Trophoblast cell (in vitro differentiated cells and primary cell): ENCODE data around the gene NKX6-1.

ENCODE experiments used
- DNase-seq, 2 donors: peaks; one replicate each; pipeline ENCODE4 v3.0.0-alpha.2; 2016
- H2AFZ ChIP-seq: 2 replicates; pipeline ENCODE4 v1.6.1; 2013; ENCODE audit warnings: low read length, moderate library complexity, mild to moderate bottlenecking; ENCODE audit not compliant: insufficient read depth, poor library complexity
- H2AK5ac ChIP-seq: 2 replicates; pipeline ENCODE4 v1.6.1; 2013; ENCODE audit warnings: mild to moderate bottlenecking, low read length
- H2BK120ac ChIP-seq: 2 replicates; pipeline ENCODE4 v1.6.1; 2013; ENCODE audit warnings: low read length, mild to moderate bottlenecking, moderate library complexity; ENCODE audit not compliant: insufficient read depth, poor library complexity
- H2BK12ac ChIP-seq: 2 replicates; pipeline ENCODE4 v1.6.1; 2013; ENCODE audit warnings: mild to moderate bottlenecking, low read length, moderate library complexity
- H2BK5ac ChIP-seq: 2 replicates; pipeline ENCODE4 v1.6.1; 2013; ENCODE audit warnings: low read length, low read depth, moderate library complexity, mild to moderate bottlenecking; ENCODE audit not compliant: poor library complexity
- H3K14ac ChIP-seq: 2 replicates; pipeline ENCODE4 v1.6.1; 2013; ENCODE audit warnings: mild to moderate bottlenecking, low read length
- H3K18ac ChIP-seq: 2 replicates; pipeline ENCODE4 v1.6.1; 2013; ENCODE audit warnings: mild to moderate bottlenecking, low read length
- H3K23ac ChIP-seq: 2 replicates; pipeline ENCODE4 v1.6.1; 2013; ENCODE audit warnings: low read length
- H3K27ac ChIP-seq: 2 replicates; pipeline ENCODE4 v1.5.1; 2013; ENCODE audit warnings: low read depth, mild to moderate bottlenecking, inconsistent platforms, low read length, moderate library complexity
- H3K27me3 ChIP-seq: 2 replicates; pipeline ENCODE4 v1.6.1; 2013; ENCODE audit warnings: inconsistent platforms, mild to moderate bottlenecking, low read length, moderate library complexity; ENCODE audit not compliant: insufficient read depth
- H3K36me3 ChIP-seq, 2 experiments: 1 replicate in 1 of 2; 2 replicates in 1 of 2; pipeline ENCODE4 v1.6.1; 2013; ENCODE audit warnings: low read length in 2 of 2, mild to moderate bottlenecking in 2 of 2, moderate library complexity in 1 of 2; ENCODE audit not compliant: insufficient read depth in 2 of 2, control insufficient read depth in 1 of 2
- H3K4ac ChIP-seq: 2 replicates; pipeline ENCODE4 v1.6.1; 2013; ENCODE audit warnings: low read depth, mild to moderate bottlenecking, low read length, moderate library complexity
- H3K4me1 ChIP-seq, 2 experiments: 1 replicate in 1 of 2; 2 replicates in 1 of 2; pipeline ENCODE4 v1.6.1; 2013; ENCODE audit warnings: low read length in 2 of 2, mild to moderate bottlenecking in 2 of 2, moderate library complexity in 1 of 2; ENCODE audit not compliant: insufficient read depth in 2 of 2, control insufficient read depth in 1 of 2
- H3K4me2 ChIP-seq: 2 replicates; pipeline ENCODE4 v1.6.1; 2013; ENCODE audit warnings: inconsistent platforms, mild to moderate bottlenecking, low read length, moderate library complexity
- H3K4me3 ChIP-seq: 2 replicates; pipeline ENCODE4 v1.5.1; 2013; ENCODE audit warnings: mild to moderate bottlenecking, low read depth, low read length, inconsistent platforms
- H3K79me1 ChIP-seq: one replicate; pipeline ENCODE4 v1.6.1; 2013; ENCODE audit warnings: low read length
- H3K79me2 ChIP-seq: 2 replicates; pipeline ENCODE4 v1.6.1; 2013; ENCODE audit warnings: low read length, mild to moderate bottlenecking; ENCODE audit not compliant: control insufficient read depth, insufficient read depth, poor library complexity
- H3K9ac ChIP-seq: 2 replicates; pipeline ENCODE4 v1.6.1; 2013; ENCODE audit warnings: mild to moderate bottlenecking, low read length
- H3K9me3 ChIP-seq: 2 replicates; pipeline ENCODE4 v1.6.1; 2013; ENCODE audit warnings: low read depth, mild to moderate bottlenecking, control low read depth, inconsistent platforms, low read length; ENCODE audit not compliant: insufficient read depth
- H4K12ac ChIP-seq: 2 replicates; pipeline ENCODE4 v1.6.1; 2013; ENCODE audit warnings: low read depth, mild to moderate bottlenecking, low read length, moderate library complexity
- H4K8ac ChIP-seq: 2 replicates; pipeline ENCODE4 v1.6.1; 2013; ENCODE audit warnings: low read depth, mild to moderate bottlenecking, low read length, moderate library complexity
- H4K91ac ChIP-seq: one replicate; pipeline ENCODE4 v1.6.1; 2013; ENCODE audit warnings: low read depth, mild to moderate bottlenecking, low read length, moderate library complexity
- WGBS: extraction: QIAGEN DNeasy Blood & Tissue Kit; methylation state at CpG from one replicate; pipeline ENCODE4 v1.1.7; 2013; ENCODE audit warnings: missing lambda C conversion rate; ENCODE audit not compliant: insufficient read length, insufficient coverage; ENCODE audit errors: extremely low coverage; 5-methylcytosine and 5-hydroxymethylcytosine counted together

NKX6-1 gene

GRCh38 chr4:84499624-84499982 lies 511 bp upstream of the NKX6-1 start:
- no peak overlapping the region for H3K9ac ChIP-seq
- peaks cover 12% of the 10 kb centered on the region for H3K9me3 ChIP-seq
- peak overlapping the region; percentile 66 for H3K4me2 ChIP-seq
- no peak overlapping the region for H3K4me3 ChIP-seq
- H3K4me1 ChIP-seq = peaks cover 20 to 27% of the 10 kb centered on the region in 2 experiments
- H2AFZ ChIP-seq = no peak overlapping the region
- H2BK12ac ChIP-seq = no peak overlapping the region
- no peak overlapping the region for H3K18ac ChIP-seq
- H3K23ac ChIP-seq = no peak overlapping the region
- H3K27me3 ChIP-seq = peaks cover 81% of the 10 kb centered on the region
- H2BK5ac ChIP-seq = no peak overlapping the region
- no peak overlapping the region for H4K8ac ChIP-seq
- DNase-seq = no peak
- WGBS = no CpG with 5 or more reads among the region's 11 CpGs
- no peak overlapping the region for H2AK5ac ChIP-seq
- no peak overlapping the region for H2BK120ac ChIP-seq
- H3K4ac ChIP-seq = no peak overlapping the region
- no peaks in the 10 kb centered on the region for H3K36me3 ChIP-seq
- no peaks in the 10 kb centered on the region for H3K79me1 ChIP-seq
- H3K79me2 ChIP-seq = no peaks in the 10 kb centered on the region
- no peak overlapping the region for H3K27ac ChIP-seq
- no peak overlapping the region for H3K14ac ChIP-seq
- no peak overlapping the region for H4K91ac ChIP-seq
- no peak overlapping the region for H4K12ac ChIP-seq

DNA sequence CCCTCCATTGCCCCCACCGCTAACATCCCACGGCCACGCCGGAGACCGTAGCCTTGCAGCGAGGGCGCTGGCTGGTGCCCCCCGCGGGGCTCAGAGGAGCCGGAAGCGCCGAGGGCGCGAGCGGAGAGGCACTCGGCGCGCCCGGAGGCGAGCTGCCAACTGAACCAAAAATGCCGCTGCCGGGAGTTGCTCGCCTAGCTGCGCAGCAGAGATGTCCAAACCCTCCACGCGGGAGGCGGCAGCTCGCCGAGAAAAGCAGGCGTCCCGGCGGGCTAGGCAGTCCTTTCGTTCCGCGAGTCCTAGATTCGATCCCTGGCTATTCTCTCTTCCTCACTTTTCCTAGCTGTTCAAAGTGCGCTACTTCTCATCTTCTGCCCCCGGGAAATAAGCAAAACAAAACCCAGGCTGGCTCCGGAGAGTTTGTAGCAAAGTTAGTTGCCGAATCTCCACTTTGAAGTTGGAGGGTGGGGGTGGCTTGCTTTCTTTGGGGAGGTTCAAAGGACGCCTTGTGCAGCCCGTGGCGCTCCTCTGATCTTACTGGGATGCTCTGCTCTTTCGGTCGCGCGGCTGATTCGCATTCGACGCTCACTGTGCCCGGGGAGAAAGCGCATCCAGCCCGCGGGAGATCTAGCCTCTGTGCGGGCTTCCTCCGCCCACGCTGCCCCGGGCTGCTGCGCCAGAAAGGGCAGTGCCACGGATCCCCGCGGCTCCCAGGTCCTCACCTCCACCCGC lies 723 bp downstream of the NKX6-1 start:
- Histone ChIP-seq H4K8ac (no peak overlapping the region), H4K12ac (no peak overlapping the region), H2BK120ac (no peak overlapping the region), H3K4ac (no peak overlapping the region), H2AK5ac (no peak overlapping the region), H3K4me1 (peaks cover 20 to 29% of the 10 kb centered on the region in 2 experiments), H3K36me3 (no peaks in the 10 kb centered on the region), H3K79me1 (no peaks in the 10 kb centered on the region), H4K91ac (no peak overlapping the region), H3K9me3 (peaks cover 12% of the 10 kb centered on the region), H3K27ac (no peak overlapping the region), H2AFZ (peak overlapping the region; percentile 15), H3K4me2 (peak overlapping the region; percentile 66), H3K14ac (no peak overlapping the region), H2BK5ac (no peak overlapping the region), H3K79me2 (no peaks in the 10 kb centered on the region), H2BK12ac (no peak overlapping the region), H3K9ac (no peak overlapping the region), H3K18ac (no peak overlapping the region), H3K4me3 (peak overlapping the region; percentile 40), H3K27me3 (peaks cover 86% of the 10 kb centered on the region), H3K23ac (no peak overlapping the region)
- WGBS = no CpG with 5 or more reads among the region's 63 CpGs
- DNase-seq = peak; percentile 4 to 47

DNA sequence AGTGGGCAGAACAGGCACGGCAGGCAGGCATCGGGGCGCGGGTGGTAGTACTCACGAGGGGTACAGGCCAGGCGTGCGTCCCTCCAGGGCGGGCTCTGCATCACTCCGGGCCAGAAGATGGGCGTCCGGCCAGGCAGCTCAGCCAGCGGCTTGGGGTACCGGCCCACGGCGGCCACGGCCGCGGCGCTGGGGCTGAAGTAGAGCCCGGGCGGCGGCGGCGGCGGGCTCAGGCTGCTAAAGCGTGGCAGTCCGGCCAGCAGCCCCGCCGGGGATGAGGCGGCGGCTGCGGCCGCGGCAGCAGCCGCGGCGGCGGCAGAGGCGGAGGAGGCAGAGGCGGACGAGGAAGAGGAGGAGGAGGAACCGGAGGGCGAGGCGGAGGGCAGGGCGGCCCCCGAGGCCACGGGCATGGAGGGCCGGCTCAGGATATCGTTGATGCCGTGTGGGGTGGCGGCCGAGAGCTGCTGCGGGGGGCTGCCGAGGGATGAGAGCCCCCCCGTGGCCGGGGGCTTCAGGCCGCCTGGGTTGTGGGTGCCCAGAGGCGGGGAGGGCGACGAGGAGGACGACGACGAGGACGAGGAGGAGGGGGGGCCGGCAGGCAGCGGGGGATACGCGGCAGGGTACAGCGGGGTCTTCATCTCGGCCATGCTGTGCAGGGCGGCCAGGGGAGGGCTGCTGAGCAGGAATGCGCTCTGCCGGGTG lies 1.4 kb downstream of the NKX6-1 start:
- Histone ChIP-seq H4K12ac (no peak overlapping the region), H3K4me2 (peak overlapping the region; percentile 66), H3K79me2 (no peaks in the 10 kb centered on the region), H3K9ac (no peak overlapping the region), H3K36me3 (no peaks in the 10 kb centered on the region), H3K27me3 (peaks cover 86% of the 10 kb centered on the region), H3K9me3 (peaks cover 12% of the 10 kb centered on the region), H3K27ac (no peak overlapping the region), H2BK12ac (no peak overlapping the region), H2BK120ac (no peak overlapping the region), H4K91ac (no peak overlapping the region), H3K4me3 (no peak overlapping the region), H3K79me1 (no peaks in the 10 kb centered on the region), H4K8ac (no peak overlapping the region), H2BK5ac (no peak overlapping the region), H3K23ac (no peak overlapping the region), H2AK5ac (no peak overlapping the region), H3K4me1 (peaks cover 25 to 34% of the 10 kb centered on the region in 2 experiments), H2AFZ (peak overlapping the region; percentile 44), H3K18ac (no peak overlapping the region), H3K14ac (no peak overlapping the region), H3K4ac (no peak overlapping the region)
- no CpG with 5 or more reads among the region's 73 CpGs for WGBS
- DNase-seq = no peak

DNA sequence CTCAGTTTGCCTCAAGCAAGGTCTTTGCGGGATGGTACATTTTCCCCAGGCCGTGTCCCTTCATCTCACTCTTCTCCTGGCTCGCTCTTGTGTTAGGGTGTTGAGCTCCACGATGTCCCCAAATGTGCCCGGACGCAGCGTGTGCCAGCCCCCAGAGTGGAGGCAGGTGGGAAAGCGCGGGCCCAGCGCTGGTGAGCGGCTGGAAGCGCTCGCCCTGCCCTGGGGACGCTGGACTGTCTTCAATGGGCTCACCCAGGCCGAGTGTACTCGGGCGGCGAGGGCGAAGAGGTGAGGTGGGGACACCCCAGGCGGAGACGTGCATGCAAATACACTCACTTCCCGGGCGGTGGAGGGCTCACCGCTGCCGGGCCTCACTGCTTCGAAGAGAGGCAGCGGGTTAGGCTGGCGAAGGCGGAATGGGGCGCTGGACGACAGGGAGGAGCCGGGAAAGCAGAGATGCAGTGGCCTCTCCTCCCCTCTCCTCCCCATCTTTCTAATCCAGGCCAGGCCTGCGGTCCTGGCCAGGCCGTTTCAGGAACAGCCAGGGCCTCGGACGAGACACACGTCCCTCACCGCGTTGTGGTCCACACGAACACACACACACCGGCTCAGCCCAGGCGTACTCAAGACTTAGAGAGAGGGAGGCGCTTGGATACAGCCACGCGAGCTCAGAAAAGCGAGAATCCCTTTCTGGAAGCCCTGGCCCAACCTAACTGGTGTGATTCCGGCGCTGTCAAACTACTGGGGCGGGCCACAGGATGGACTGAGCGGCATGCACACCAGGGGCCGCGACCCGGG lies 2.2 kb downstream of the NKX6-1 start:
- Histone ChIP-seq H3K4ac (no peak overlapping the region), H4K8ac (no peak overlapping the region), H3K9ac (no peak overlapping the region), H3K23ac (peak overlapping the region; percentile 23), H2BK12ac (no peak overlapping the region), H3K27ac (no peak overlapping the region), H2AK5ac (no peak overlapping the region), H3K4me3 (no peak overlapping the region), H3K4me1 (peaks cover 25 to 34% of the 10 kb centered on the region in 2 experiments), H3K18ac (no peak overlapping the region), H2AFZ (peak overlapping the region; percentile 17), H2BK5ac (no peak overlapping the region), H3K79me1 (no peaks in the 10 kb centered on the region), H4K12ac (no peak overlapping the region), H3K36me3 (no peaks in the 10 kb centered on the region), H3K27me3 (peaks cover 84% of the 10 kb centered on the region), H3K79me2 (no peaks in the 10 kb centered on the region), H3K14ac (no peak overlapping the region), H2BK120ac (no peak overlapping the region), H3K4me2 (peak overlapping the region; percentile 66), H4K91ac (no peak overlapping the region), H3K9me3 (peaks cover 12% of the 10 kb centered on the region)
- no CpG with 5 or more reads among the region's 53 CpGs for WGBS
- DNase-seq = no peak
